NCI-H146 (cell line): Measurements from ENCODE around the gene WBP2.
"Not testable (repeated sequence)": the region's sequence is repeated elsewhere in the genome, so short reads cannot be mapped to it uniquely, and the experiment has no call there.

Experiments used
- DNase-seq: peaks from one replicate; lab custom pipeline; 2025; lab: John Stamatoyannopoulos, UW

WBP2 gene

DNA sequence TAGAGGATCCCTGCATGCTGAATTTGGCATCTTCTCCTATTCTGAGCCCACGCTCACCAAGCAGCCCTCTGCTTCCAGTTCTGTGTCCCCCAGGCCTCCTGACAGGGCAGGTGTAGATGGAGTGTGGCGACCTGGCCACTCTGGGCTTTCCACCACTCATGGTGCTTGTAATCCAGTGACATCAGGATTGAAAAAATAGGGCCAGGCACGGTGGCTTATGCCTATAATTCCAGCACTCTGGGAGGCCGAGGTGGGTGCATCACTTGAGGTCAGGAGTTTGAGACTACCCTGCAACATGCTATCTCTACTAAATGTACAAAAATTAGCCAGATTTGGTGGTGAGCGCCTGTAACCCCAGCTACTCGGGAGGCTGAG is 41.1 kb downstream of the WBP2 start:
- no peak for DNase-seq

DNA sequence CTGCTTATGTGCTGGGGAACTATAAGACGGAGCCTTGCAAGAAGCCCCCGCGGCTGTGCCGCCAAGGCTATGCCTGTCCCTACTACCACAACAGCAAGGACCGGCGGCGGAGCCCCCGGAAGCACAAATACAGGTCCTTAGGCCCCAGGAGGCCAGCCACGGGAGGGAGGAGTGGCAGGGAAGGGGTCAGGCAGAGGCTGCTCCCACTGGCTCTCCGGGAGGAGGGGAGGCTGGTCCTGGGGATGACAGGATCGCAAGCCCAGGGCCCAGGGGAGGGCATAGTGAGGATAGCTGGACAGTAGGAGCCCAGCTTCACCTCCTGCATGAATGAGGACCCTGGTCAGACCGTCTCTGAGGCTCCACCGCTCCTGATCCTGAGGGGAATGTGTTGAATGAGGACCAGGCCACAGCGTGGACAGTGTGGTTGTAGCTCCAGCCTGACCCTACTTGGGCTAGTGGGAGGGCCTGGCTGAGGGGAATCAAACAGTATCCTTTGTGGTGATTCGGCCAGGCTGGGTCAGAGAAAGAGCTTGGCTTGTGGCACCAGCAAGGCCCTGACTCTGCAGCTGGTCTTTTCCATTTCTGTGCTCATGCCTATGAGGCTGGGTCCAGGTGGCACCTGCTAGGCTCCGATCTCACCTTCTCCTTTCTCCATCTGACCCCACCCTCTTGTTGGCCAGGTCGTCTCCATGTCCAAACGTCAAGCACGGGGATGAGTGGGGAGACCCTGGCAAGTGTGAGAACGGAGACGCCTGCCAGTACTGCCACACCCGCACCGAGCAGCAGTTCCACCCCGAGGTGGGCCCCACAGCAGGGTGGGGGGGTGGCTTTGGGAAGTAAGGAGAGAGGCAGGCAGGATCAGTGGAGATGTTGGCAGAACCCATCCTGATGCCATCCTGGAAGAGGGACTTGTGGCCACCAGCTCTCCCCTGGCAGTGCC is 41.8 kb downstream of the WBP2 start:
- no peak for DNase-seq

DNA sequence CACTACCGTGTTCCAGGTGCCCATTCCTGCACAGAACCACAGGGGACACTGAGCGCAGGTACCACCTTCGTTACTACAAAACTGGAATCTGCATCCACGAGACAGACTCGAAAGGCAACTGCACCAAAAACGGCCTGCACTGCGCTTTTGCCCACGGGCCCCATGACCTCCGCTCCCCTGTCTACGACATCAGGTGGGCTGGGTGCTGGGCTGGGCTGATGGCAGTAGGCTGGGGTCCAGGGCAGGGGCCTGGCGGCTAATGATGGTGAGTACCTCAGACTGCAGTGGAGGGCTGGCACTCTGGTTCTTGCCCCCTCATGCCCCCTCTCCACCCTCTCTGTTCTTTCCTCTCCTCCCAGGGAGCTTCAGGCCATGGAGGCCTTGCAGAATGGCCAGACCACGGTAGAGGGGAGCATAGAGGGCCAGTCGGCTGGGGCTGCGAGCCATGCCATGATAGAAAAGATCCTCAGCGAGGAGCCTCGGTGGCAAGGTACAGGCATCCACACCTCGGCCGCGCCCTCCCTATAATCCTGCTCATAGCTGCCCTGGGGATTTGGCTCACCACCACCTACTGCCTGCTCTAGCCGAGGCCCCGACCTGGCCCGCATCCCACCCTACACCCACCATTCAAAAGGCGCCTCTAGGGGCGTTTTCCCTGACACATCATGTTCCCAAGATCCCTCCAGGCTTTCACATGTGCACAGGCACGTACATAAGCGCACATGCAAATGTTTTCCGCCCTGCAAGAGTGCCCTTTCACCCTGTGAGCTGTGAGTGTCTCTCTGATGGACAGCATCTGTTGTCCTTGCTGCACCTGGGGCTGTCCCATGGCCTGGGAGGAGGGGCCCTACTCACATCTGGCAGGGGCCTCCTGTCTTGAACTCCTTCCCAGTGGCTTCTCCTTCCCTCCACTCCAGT is 42.8 kb downstream of the WBP2 start:
- DNase-seq: no peak

DNA sequence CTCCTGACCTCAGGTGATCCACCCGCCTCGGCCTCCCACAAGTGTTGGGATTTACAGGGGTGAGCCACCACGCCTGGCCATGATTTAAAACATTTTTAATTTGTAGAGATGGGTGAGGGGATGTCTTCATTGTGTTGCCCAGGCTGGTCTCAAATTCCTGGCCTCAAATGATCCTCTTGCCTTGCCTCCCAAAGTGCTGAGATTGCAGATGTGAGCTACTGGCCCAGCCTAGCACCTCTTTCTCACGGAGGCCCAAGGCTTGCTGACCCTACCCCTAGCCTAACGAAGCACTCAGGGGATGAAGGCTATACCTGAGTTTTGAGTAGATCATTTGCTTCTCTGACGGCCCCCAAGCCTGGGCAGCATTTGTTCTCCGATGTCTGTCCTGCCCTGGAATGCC is 44.0 kb downstream of the WBP2 start:
- DNase-seq: no peak

DNA sequence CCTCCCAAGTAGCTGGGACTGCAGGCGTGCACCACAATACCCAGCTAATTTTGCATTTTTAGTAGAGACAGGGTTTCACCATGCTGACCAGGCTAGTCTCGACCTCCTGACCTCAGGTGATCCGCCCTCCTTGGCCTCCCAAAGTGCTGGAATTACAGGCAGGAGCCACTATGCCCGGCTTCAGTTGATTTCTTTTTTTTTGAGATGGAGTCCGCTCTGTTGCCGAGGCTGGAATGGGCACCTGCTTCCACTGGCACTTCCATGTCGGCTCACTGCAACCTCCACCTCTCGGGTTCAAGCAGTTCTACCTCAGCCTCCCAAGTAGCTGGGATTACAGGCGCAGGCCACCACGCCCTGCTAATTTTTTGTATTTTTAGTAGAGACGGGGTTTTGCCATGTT is 44.4 kb downstream of the WBP2 start:
- DNase-seq: not testable (repeated sequence)

GRCh38 chr17:75810216-75810615 is 44.9 kb downstream of the WBP2 start:
- DNase-seq: no peak

DNA sequence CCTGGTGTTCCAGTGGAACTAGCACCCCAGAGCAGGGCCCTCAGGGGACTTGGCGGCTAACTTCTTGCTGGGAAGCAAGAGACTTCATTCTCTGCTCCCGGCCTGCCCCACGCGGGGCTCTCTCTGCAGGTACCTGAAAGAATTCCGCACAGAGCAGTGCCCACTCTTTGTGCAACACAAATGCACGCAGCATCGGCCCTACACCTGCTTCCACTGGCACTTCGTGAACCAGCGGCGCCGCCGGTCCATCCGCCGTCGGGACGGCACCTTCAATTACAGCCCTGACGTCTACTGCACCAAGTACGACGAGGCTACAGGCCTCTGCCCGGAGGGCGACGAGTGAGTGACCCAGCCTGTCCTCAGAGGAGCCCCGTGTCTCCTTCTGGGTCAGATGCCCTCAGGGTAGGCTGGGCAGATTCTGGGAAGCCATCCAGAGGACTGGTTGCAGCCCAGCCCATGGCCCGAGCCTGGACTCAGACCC is 45.5 kb downstream of the WBP2 start:
- DNase-seq: no peak

DNA sequence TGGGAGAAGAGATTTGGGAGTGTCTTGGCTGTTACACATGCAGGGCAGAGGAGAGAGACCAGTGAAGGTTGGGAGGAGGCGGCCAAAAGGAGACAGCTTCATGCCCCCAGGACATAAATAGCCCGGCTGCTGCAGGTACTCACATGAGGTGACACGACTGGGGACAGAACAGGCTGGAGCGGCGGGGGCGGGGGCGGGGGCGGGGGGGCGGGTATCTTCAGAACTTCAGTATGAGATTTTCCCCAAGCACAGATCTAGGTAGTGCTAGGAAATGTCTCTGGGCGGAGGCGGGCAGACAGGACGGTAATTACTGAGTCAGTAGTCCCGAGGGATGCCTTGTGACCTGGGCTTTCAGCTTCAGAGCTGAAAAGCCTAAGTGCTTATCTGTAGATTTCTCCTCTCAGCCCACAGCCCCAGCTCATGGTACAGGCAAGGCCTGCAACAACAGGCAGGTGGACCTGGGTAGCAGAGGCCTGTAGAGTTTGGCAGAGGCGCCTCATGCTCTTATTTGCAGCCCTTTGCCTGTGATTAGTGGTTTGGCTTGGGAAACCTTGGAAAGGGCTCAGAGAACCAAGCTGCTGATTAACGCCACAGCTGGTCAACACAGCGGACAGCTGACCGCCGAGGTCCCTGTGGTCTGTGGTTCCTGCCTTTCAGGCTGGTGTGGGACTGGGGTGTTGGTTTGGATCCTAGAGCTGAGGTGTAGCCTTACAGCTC is 46.1 kb downstream of the WBP2 start:
- DNase-seq: no peak

DNA sequence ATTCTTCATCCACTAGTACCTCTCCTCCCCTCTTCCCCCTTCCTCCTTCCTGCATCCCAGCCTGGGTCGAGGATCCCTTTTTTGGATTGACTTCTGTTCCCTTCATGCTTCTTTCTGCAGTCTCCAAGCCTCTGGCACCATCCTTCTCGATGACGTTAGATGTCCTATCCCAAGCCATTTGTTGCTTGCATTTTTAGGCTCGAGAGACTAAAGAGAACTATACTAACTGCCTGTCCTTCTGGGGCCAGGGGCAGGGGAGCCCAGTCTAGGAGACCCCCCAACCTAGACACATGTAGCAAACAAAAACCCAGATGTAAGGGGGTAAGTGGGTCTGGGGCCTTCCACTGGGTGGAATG is 46.6 kb downstream of the WBP2 start:
- DNase-seq: no peak

DNA sequence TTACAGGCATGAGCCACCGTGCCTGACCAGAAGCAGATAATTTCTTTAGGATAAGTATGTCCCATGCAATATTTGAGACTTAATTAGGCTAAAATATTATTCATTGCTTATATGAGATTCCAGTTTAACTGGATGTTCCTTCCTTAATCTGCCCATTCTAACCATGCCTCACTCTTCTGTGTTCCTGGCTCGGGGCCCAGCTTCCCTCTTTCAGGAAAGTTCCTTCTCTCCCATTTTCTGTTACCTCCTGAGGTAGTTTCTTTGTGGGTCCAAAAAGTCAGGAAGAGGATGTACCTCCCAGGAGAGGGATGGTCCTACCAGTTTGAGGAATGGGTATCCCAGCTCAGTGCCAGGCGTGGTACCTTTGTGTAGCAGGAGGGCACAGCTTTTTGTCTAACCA is 47.3 kb downstream of the WBP2 start:
- DNase-seq: no peak

GRCh38 chr17:75806822-75807500 is 48.2 kb downstream of the WBP2 start:
- no peak for DNase-seq

GRCh38 chr17:75803883-75804282 is 51.3 kb downstream of the WBP2 start:
- no peak for DNase-seq

DNA sequence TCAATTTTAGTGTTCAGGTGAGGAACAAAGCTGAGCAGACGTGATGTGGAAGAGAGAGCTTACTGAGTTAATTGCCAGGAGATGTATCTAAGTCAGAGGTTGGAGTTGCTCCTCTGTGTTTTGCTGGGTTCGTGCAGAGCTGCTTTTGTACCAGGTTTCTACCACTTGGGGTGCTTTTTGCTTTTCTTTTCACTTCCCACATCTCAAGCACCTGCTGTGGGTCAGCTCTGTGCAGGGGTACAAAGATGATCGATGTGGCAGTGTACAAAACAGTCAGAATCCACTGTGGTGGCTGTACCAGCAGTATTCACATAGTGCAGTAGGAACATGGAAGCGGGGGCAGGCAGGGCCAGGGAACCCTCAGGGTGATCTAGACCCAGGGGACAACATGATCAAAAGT is 55.7 kb downstream of the WBP2 start:
- DNase-seq: no peak

DNA sequence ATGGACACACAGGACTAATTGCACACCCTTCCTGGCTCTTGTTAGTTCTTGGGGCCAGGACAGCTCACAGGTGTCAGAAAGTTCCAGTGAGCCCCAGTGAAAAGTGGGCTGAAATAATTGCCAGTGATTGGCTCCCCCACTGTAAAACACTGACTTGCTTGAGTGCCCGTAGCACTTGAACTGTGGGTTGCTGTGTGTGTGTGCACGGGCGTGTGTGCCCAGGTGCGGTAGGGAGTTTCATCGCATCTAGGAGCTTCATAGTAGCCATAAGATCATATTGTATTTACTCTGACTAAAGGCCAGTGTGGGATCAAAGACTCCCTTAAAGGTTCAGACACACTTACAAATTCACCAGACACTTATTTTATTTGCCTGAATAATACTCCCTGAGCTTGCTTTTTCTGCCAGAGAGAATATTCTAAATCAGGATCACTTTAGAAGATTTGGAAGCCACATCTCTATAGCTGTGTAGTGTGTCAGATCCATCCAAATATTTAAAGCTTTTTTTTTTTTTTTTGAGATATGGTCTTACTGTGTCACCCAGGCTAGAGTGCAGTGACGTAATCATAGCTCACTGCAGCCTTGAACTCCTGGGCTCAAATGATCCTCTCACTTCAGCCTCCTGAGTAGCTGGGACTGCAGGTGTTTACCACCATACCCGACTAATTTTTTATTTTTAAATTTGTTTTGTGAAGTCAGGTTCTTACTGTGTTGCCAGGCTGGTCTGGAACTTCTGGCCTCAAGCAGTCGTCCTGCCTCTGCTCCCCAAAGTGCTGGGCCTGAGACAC is 59.1 kb downstream of the WBP2 start:
- no peak for DNase-seq
